ENCODE data around the gene DENND2D. TPM values are rescaled to one million over a fixed set of nuclear protein-coding genes. Genes with fewer than 3 reads are reported as not detected.

Gene DENND2D
- polyA plus RNA-seq, 1 donor (not counting 4 experiments of a cell fraction or from before 2014, with no cell fraction given), result 7.8 TPM

GRCh38 chr1:111191496-111191895, 8.9 kb downstream of the DENND2D start:
- H2AFZ ChIP-seq (ENCODE audit: control insufficient read depth, low read length), result no peak overlapping the region
- peaks cover 41% of the 10 kb centered on the region for H3K4me1 ChIP-seq (ENCODE audit: control insufficient read depth, extremely low read depth, insufficient read depth, low read length)
- H3K9me3 ChIP-seq (ENCODE audit: control insufficient read depth, low read depth, low read length), result no peaks in the 10 kb centered on the region
- no peak for DNase-seq (ENCODE audit: low read depth, low spot score)
- TF ChIP-seq EZH2 (IDR thresholded peaks at IDR 0.05; ENCODE audit: low read length), result no peak
- TF ChIP-seq CTCF (optimal IDR thresholded peaks at IDR 0.05 in 1 of 3, IDR thresholded peaks at IDR 0.05 in 1 of 3, conservative IDR thresholded peaks at IDR 0.05 in 1 of 3; ENCODE audit: extremely low read depth in 1 of 3, insufficient read depth in 2 of 3, low read length in 3 of 3), result no peak
- peaks cover 11 to 12% of the 10 kb centered on the region in 2 experiments for H3K36me3 ChIP-seq (ENCODE audit: control insufficient read depth in 2 of 2, extremely low read depth in 1 of 2, insufficient read depth in 2 of 2, low read length in 2 of 2)
- peak overlapping the region; percentile 27 for H3K27ac ChIP-seq (ENCODE audit: control insufficient read depth, insufficient read depth, low read length)
- peak overlapping the region; percentile 10 for H3K4me2 ChIP-seq (ENCODE audit: control insufficient read depth, extremely low read depth, insufficient read depth, low read depth, low read length)
- no peaks in the 10 kb centered on the region for H4K20me1 ChIP-seq (ENCODE audit: control insufficient read depth, extremely low read depth, insufficient read depth, low read length)
- no peaks in the 10 kb centered on the region for H3K9me1 ChIP-seq (ENCODE audit: control insufficient read depth, extremely low read depth, insufficient read depth, low read length)
- no peak overlapping the region for H3K9ac ChIP-seq (ENCODE audit: control insufficient read depth, extremely low read depth, insufficient read depth, low read length)
- no peak overlapping the region for H3K4me3 ChIP-seq (ENCODE audit: control insufficient read depth in 2 of 3, extremely low read depth in 1 of 3, insufficient read depth in 2 of 3, low read depth in 1 of 3, low read length in 3 of 3)
- dilution Hi-C loops (cut with MboI; ENCODE audit: extremely low pct_ligation_motif_present, low sequenced_read_pairs), result no loop called here
- FAIRE-seq, result peak; percentile 23
- H3K27me3 ChIP-seq (ENCODE audit: control insufficient read depth, extremely low read depth, insufficient read depth, low read length), result no peaks in the 10 kb centered on the region
- H3K79me2 ChIP-seq (ENCODE audit: control insufficient read depth, insufficient read depth, low read length), result no peaks in the 10 kb centered on the region

- no peaks in the 10 kb centered on the region for H3K9me1 ChIP-seq (ENCODE audit: control insufficient read depth, extremely low read depth, insufficient read depth, low read length)
- no peaks in the 10 kb centered on the region for H3K27me3 ChIP-seq (ENCODE audit: control insufficient read depth, extremely low read depth, insufficient read depth, low read length)
- peak overlapping the region; percentile 51 for H3K4me2 ChIP-seq (ENCODE audit: control insufficient read depth, extremely low read depth, insufficient read depth, low read depth, low read length)
- peaks cover 41% of the 10 kb centered on the region for H3K4me1 ChIP-seq (ENCODE audit: control insufficient read depth, extremely low read depth, insufficient read depth, low read length)
- H3K9ac ChIP-seq (ENCODE audit: control insufficient read depth, extremely low read depth, insufficient read depth, low read length), result no peak overlapping the region
- H3K36me3 ChIP-seq (ENCODE audit: control insufficient read depth in 2 of 2, extremely low read depth in 1 of 2, insufficient read depth in 2 of 2, low read length in 2 of 2), result peaks cover 9 to 15% of the 10 kb centered on the region in 2 experiments
- no peak for TF ChIP-seq EZH2 (IDR thresholded peaks at IDR 0.05; ENCODE audit: low read length)
- TF ChIP-seq CTCF (optimal IDR thresholded peaks at IDR 0.05 in 1 of 3, IDR thresholded peaks at IDR 0.05 in 1 of 3, conservative IDR thresholded peaks at IDR 0.05 in 1 of 3; ENCODE audit: extremely low read depth in 1 of 3, insufficient read depth in 2 of 3, low read length in 3 of 3), result no peak
- no peak overlapping the region for H2AFZ ChIP-seq (ENCODE audit: control insufficient read depth, low read length)
- dilution Hi-C loops (cut with MboI; ENCODE audit: extremely low pct_ligation_motif_present, low sequenced_read_pairs), result no loop called here
- H4K20me1 ChIP-seq (ENCODE audit: control insufficient read depth, extremely low read depth, insufficient read depth, low read length), result no peaks in the 10 kb centered on the region
- peak overlapping the region; percentile 27 for H3K27ac ChIP-seq (ENCODE audit: control insufficient read depth, insufficient read depth, low read length)
- no peak overlapping the region for H3K4me3 ChIP-seq (ENCODE audit: control insufficient read depth in 2 of 3, extremely low read depth in 1 of 3, insufficient read depth in 2 of 3, low read depth in 1 of 3, low read length in 3 of 3)
- no peak for DNase-seq (ENCODE audit: low read depth, low spot score)
- H3K79me2 ChIP-seq (ENCODE audit: control insufficient read depth, insufficient read depth, low read length), result no peaks in the 10 kb centered on the region
- H3K9me3 ChIP-seq (ENCODE audit: control insufficient read depth, low read depth, low read length), result no peaks in the 10 kb centered on the region
- peak; percentile 55 for FAIRE-seq
These were observed 9.5 kb downstream of the DENND2D start for GRCh38 chr1:111190931-111191451.
